Transverse colon (tissue), 3 donors: ENCODE results near the gene DDTL.
"Not testable (repeated sequence)": the region's sequence is repeated elsewhere in the genome, so short reads cannot be mapped to it uniquely, and the experiment has no call there.

Experiments used
- EP300 ChIP-seq: sonication (generic); formaldehyde crosslinking; IDR thresholded peaks from one replicate; pipeline ENCODE4 v1.6.1; 2017; ENCODE audit warnings: antibody characterized with exemption, low read depth
- POLR2A ChIP-seq: fragments of 450-650 bp; IDR thresholded peaks from one replicate; pipeline ENCODE4 v1.6.1; 2016; ENCODE audit warnings: antibody characterized with exemption, mild to moderate bottlenecking, moderate library complexity
- TF ChIP-seq, protein P1 (sequence below), 5 experiments: fragments of 200-600 bp in 3 of 5; fragments of 450-650 bp in 2 of 5; sonication (generic) in 3 of 5; IDR thresholded peaks; 1 replicate in 2 of 5; 2 replicates in 3 of 5; pipeline ENCODE4 v1.5.1; 2016 to 2017; ENCODE audit warnings: antibody characterized with exemption in 5 of 5, inconsistent platforms in 3 of 5, mild to moderate bottlenecking in 2 of 5, moderate library complexity in 1 of 5

DNA sequence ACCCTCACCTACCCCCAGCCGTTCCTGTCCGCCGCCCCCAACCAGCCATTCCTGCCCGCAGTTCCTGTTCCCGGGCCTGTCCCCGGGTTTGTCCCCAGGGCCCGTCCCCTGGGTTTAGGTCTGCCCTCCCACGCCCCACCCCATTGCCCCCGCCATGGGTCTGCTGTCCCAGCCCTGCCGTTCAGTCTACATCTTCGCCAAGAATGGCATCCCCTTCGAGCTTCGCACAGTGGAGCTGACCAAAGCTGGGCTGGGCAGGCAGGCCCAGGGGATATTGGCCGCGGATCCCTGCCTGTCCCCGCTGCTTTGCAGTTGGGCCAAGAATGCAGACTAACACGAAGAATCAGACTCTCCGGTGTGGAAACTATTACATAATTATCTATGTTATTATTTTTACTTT lies 16.9 kb upstream of the DDTL start:
- TF ChIP-seq, protein P1, sequence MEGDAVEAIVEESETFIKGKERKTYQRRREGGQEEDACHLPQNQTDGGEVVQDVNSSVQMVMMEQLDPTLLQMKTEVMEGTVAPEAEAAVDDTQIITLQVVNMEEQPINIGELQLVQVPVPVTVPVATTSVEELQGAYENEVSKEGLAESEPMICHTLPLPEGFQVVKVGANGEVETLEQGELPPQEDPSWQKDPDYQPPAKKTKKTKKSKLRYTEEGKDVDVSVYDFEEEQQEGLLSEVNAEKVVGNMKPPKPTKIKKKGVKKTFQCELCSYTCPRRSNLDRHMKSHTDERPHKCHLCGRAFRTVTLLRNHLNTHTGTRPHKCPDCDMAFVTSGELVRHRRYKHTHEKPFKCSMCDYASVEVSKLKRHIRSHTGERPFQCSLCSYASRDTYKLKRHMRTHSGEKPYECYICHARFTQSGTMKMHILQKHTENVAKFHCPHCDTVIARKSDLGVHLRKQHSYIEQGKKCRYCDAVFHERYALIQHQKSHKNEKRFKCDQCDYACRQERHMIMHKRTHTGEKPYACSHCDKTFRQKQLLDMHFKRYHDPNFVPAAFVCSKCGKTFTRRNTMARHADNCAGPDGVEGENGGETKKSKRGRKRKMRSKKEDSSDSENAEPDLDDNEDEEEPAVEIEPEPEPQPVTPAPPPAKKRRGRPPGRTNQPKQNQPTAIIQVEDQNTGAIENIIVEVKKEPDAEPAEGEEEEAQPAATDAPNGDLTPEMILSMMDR (IDR thresholded peaks at IDR 0.05), result not testable (repeated sequence)
- TF ChIP-seq POLR2A, EP300: not testable (repeated sequence)
